NK-92 (cell line): Measurements from ENCODE around the gene RGN.
"Not testable (repeated sequence)": the region's sequence is repeated elsewhere in the genome, so short reads cannot be mapped to it uniquely, and the experiment has no call there.

Source experiments
- DNase-seq: peaks from one replicate; lab custom pipeline; 2025; ENCODE audit not compliant: unreplicated experiment; lab: John Stamatoyannopoulos, UW

Gene RGN

GRCh38 chrX:47078129-47079043 is at the start of gene RGN:
RGN (plus strand) TSS chrX:47078443; CDS start chrX:47081145, 2,702 bp downstream.
- no peak for DNase-seq

GRCh38 chrX:47030339-47030738 is 47.9 kb upstream of the RGN start:
- DNase-seq = no peak

GRCh38 chrX:47047989-47048388 is 30.3 kb upstream of the RGN start:
- DNase-seq = no peak

DNA sequence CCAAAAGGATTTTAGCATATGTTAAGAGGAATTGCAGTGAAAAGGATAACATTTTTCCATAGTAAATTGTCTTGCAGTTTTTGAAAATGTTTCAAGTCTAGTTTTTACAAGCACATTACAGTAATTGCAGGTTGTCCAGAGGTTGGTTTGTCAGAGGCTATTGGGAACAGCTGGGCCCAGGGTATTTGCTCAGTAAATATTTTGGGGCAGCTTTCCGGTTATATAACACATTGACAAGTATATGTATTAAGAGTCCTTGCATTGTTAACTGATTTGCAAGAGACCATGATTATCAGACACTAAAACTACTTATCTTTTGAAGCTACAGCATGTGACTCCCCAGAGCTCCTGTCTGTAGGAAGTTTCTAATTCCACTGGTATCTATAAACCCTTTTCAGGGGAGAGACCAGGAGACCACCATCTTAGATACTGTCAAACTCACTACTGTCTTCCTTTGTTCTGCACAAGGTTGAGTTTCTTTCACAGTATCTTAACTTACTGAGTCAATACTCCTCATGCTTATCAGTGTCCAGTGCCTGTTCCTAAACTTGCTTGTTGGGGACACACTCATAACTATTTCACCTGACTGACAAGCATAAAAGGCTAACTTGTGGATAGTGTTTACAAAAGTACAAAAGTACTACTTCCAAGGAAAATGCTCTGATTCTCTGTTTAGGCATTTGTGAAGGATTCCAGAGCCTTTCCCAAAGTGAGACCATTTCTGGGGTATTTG is 18.9 kb upstream of the RGN start:
- DNase-seq = no peak

GRCh38 chrX:47060708-47061107 is 17.5 kb upstream of the RGN start:
- no peak for DNase-seq

- DNase-seq = no peak
Observed at GRCh38 chrX:47061238-47061919, 16.9 kb upstream of the RGN start.

DNA sequence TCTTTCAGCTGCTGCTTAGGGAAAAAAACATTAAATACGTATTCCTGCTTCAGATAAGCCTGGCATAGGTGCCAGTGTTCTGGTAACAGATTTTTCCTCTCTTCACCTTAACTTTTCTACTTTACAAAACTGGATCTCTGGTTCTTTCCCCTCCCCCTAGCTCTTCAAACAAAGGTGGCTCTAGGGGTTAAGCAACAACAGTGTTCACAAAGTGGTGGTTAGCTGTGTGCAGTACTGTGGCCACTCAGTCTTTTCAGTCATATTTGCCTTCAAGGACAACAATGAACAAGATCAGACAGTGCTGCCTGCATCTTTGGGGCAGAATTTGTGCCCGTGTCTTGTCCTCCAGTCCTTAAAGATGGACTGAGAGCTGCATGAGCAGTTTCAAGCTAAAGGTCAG is 15.1 kb upstream of the RGN start:
- DNase-seq = no peak

- no peak for DNase-seq
Observed at GRCh38 chrX:47068214-47068613, 10.0 kb upstream of the RGN start.

DNA sequence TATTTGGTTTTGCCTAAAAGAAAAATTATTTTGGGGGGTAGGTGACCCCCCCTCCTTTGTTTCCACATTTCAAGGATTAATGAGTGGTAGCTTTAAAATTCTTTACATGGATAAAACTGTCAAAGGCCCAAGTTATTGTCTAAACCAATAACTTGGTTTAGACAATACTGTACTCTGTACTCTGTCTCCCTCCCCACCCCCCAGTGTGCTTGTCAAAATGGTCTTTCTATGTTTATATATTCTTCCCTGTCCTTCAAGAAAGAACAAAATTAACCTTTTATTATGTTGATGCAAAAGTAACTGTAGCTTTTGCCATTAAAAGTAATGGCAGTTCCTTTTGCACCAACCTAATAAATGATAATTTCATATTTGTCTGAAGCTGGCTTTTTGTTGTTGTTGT is 9.5 kb upstream of the RGN start:
- DNase-seq = no peak

DNA sequence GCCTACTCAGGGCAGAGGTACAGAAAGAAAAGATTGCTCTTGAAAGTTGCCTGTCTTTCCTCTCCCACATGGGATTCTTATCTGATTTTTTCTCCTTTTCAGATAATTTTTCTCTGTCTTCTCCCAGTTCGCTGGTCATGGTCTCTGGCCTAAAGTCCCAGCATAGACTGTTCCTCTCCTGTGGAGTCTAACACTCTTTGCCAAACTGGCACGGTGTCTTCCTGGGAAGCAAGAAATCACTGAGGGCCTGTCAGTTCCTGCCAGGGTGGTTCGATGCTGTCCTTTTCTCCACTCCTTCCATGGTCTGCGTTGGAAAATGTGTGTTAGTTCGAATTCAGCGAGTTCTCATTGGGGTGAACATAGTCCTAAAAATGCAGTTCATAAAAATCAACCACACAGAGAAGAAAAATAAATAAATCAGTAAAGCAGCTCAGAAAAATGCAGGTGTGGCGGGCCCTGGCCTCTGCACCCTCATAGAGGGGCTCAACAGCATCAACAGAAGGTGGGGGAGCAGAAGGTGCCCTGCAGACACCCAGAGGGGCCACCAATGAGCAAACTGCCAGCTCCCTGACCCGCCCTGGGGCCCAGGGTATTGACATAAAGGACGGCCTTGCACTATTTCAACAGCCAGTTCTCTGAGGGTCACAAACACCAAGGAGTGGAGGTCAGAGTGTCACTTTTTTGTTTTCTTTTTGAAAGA is 2.1 kb downstream of the RGN start:
- DNase-seq = no peak

GRCh38 chrX:47080915-47081236 is 2.6 kb downstream of the RGN start:
- DNase-seq = no peak

DNA sequence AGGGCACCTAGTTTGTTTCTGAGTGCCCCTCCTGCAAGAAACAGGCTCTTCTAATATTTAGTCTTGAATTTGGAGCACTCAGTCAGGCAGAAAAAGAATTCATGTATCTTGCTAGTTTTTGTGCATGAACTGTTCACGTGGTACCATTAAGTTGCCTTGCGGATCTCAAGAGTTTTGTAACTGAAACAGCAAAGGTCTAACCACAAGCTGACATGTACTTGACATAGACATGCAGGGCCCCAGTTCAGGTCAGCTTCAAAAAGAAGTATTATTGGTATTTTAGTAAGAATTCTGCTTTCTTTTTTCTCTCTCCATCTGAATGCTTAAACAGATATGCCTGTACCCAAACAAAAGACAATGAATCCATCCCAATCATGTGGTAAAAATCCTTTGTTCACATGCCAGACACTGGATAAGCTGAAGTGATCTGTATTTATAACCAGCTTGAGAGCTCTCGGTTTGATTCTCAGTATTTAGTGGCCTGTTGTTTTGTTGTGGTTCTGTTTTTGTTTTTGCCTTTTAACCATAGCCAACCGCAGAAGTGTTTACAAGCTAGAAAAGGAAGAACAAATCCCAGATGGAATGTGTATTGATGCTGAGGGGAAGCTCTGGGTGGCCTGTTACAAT is 13.0 kb downstream of the RGN start:
- no peak for DNase-seq

- DNase-seq = no peak
Observed at GRCh38 chrX:47093248-47093647, 15.0 kb downstream of the RGN start.

DNA sequence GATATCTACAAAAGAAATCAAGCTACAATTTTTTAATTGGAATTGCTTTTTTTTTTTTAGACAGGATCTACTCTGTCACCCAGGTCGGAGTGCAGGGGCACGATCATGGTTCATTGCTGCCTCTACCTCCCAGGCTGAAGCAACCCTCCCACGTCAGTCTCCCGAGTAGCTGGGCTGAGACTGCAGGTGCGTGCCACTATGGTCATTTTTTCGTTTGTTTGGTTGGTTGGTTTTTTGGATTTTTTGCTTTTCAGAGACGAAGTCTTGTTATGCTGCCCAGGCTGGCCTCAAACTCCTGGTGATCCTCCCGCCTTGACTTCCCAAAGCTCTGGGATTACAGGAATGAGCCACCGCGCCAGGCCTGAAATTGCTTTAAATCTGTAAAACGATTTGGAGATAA is 15.6 kb downstream of the RGN start:
- no peak for DNase-seq

GRCh38 chrX:47097018-47097417 is 18.8 kb downstream of the RGN start:
- DNase-seq = no peak

- DNase-seq = no peak
Observed at GRCh38 chrX:47098338-47099094, 20.3 kb downstream of the RGN start.

GRCh38 chrX:47101206-47101605 is 23.0 kb downstream of the RGN start:
- DNase-seq = no peak

- not testable (repeated sequence) for DNase-seq
Observed at GRCh38 chrX:47110936-47111615, 32.8 kb downstream of the RGN start.

DNA sequence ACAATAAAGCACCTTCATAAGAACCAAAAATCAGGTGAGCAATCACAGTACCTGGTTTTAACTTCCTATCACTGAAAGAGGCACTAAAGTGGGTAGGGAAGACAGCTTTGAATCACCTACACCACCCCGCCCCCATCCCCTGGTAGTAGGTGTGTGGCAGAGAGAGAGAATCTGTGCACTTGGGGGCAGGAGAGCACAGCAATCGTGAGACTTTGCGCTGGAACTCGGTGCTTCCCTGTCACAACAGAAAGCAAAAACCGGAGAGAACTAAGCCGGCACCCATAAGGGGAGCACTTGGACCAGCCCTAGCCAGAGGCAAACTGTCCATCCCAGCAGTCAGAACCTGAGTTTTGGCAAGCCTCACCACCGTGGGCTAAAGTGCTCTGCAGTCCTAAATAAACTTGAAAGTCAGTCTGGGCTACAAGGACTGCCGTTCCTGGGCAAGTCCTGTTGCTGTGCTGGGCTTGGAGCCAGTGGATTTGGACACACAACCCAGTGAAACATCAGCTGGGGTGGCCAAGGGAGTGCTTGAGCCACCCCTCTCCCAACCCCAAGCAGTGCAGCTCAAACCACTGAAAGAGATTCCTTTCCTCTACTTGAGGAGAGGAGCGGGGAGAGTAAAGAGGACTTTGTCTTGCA is 34.2 kb downstream of the RGN start:
- no peak for DNase-seq
